ENCODE measurements around the gene RUFY3.

- TF ChIP-seq CTCF (IDR thresholded peaks at IDR 0.05 in 2 of 3, conservative IDR thresholded peaks at IDR 0.05 in 1 of 3; ENCODE audit: borderline replicate concordance in 1 of 3, insufficient read depth in 1 of 3, low read depth in 2 of 3, low read length in 2 of 3) (no peak), REST (IDR thresholded peaks at IDR 0.05; ENCODE audit: low read depth) (no peak)
Observed at GRCh38 chr4:70725633-70726032, 3.9 kb downstream of the RUFY3 start.

Data from HCT116 (cell line).